Lower leg skin (tissue), 3 donors: ENCODE results near the gene ASPG.

ENCODE experiments used
- POLR2A ChIP-seq, 2 donors: fragments of 450-650 bp; IDR thresholded peaks; one replicate each; pipeline ENCODE4 v1.6.1; 2016 to 2017; ENCODE audit warnings: antibody characterized with exemption in 2 of 2, mild to moderate bottlenecking in 1 of 2, moderate library complexity in 1 of 2
- TF ChIP-seq, protein P1 (sequence below), 3 donors: fragments of 450-650 bp; IDR thresholded peaks; one replicate each; pipeline ENCODE4 v1.5.1; 2016; ENCODE audit warnings: antibody characterized with exemption in 3 of 3, mild to moderate bottlenecking in 3 of 3, moderate library complexity in 2 of 3

DNA sequence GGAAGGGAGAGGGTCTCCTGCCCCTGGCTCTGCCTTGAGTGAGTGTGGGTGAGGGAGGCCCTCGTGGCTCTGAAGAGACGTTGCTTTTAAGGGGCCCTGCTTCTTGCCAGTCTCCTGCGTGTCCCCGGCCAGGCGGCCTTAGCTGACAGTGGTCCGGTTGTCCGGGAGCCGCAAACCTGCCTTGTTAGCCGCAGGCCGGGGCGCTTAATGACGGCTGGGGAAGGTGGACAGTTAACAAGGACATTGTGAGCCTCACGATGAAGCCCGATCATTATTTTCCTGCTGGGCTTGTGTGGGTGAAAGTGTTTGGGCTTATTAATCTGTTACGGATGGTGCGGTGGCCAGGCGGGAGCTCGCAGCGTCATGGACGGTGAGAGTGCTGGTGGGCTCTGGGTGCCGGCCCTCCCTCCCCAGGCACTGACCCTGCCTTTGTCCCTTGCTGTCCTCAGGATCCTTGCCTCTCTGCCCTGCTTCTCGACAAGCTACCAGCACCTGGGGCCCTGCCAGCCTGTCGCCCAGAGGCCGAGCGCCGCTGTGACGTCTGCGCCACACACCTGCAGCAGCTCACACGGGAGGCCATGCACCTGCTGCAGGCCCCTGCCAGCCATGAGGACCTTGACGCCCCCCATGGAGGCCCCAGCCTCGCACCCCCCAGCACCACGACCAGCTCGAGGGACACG lies 66.2 kb downstream of the ASPG start:
- TF ChIP-seq POLR2A (IDR thresholded peaks at IDR 0.05), result no peak
- TF ChIP-seq, protein P1, sequence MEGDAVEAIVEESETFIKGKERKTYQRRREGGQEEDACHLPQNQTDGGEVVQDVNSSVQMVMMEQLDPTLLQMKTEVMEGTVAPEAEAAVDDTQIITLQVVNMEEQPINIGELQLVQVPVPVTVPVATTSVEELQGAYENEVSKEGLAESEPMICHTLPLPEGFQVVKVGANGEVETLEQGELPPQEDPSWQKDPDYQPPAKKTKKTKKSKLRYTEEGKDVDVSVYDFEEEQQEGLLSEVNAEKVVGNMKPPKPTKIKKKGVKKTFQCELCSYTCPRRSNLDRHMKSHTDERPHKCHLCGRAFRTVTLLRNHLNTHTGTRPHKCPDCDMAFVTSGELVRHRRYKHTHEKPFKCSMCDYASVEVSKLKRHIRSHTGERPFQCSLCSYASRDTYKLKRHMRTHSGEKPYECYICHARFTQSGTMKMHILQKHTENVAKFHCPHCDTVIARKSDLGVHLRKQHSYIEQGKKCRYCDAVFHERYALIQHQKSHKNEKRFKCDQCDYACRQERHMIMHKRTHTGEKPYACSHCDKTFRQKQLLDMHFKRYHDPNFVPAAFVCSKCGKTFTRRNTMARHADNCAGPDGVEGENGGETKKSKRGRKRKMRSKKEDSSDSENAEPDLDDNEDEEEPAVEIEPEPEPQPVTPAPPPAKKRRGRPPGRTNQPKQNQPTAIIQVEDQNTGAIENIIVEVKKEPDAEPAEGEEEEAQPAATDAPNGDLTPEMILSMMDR (IDR thresholded peaks at IDR 0.05), result no peak
